Activated T-helper 1 cell treated with anti-CD3 and anti-CD28 coated beads, Interleukin-12 subunit alpha, Interleukin-12 subunit beta, Interleukin-2, Interleukin-4 antibody, amounts not matched to agents 30 ng/mL and 10 ng/mL and 1 ng/mL, durations not matched to agents 14 hours and 24 hours and 36 hours (primary cell): Measurements from ENCODE around the gene LANCL3. TPM values are rescaled to one million over a fixed set of nuclear protein-coding genes. Genes with fewer than 3 reads are reported as not detected.

ENCODE experiments used
- DNase-seq: peaks from one replicate; pipeline ENCODE4 v3.0.0; 2021; ENCODE audit warnings: low spot score
- H3K27ac Mint-ChIP-seq: one replicate; pipeline ENCODE4 v1.8.0; 2021; ENCODE audit warnings: mild to moderate bottlenecking, mixed read lengths
- H3K27me3 Mint-ChIP-seq: one replicate; pipeline ENCODE4 v1.8.0; 2022; ENCODE audit warnings: mild to moderate bottlenecking, moderate library complexity, mixed read lengths; ENCODE audit not compliant: insufficient read depth
- H3K36me3 Mint-ChIP-seq: one replicate; pipeline ENCODE4 v1.8.0; 2021; ENCODE audit warnings: low read depth, mixed read lengths
- H3K4me1 Mint-ChIP-seq: one replicate; pipeline ENCODE4 v1.8.0; 2021; ENCODE audit warnings: low read depth, mixed read lengths
- H3K4me3 Mint-ChIP-seq: one replicate; pipeline ENCODE4 v1.8.0; 2021; ENCODE audit warnings: mild to moderate bottlenecking, moderate library complexity, mixed read lengths
- H3K9me3 Mint-ChIP-seq: one replicate; pipeline ENCODE4 v1.8.0; 2021; ENCODE audit warnings: mixed read lengths
- intact Hi-C: fragments of 100-400 bp; cut with micrococcal nuclease; formaldehyde crosslinking; loops from one replicate; pipeline ENCODE4 v1.15.1; 2024
- total RNA-seq: library from RNA; stranded (reverse); gene quantifications from 2 replicates; pipeline ENCODE4 v1.2.3, GENCODE V29; 2022

The LANCL3 gene
- total RNA-seq, 1 donor from 2014 or later: 0.49 TPM

- Mint-ChIP-seq H3K27ac (no peak overlapping the region), H3K9me3 (no peaks in the 10 kb centered on the region), H3K36me3 (no peaks in the 10 kb centered on the region), H3K4me3 (no peak overlapping the region), H3K27me3 (peaks cover 2% of the 10 kb centered on the region), H3K4me1 (no peaks in the 10 kb centered on the region)
- DNase-seq: no peak
- intact Hi-C loops: no loop called here
Observed at GRCh38 chrX:37676811-37677210, 105.3 kb downstream of the LANCL3 start.

- peaks cover 2% of the 10 kb centered on the region for H3K27me3 Mint-ChIP-seq
- H3K27ac Mint-ChIP-seq: no peak overlapping the region
- no peaks in the 10 kb centered on the region for H3K4me1 Mint-ChIP-seq
- H3K9me3 Mint-ChIP-seq: no peaks in the 10 kb centered on the region
- H3K36me3 Mint-ChIP-seq: no peaks in the 10 kb centered on the region
- no peak for DNase-seq
- intact Hi-C loops: no loop called here
- no peak overlapping the region for H3K4me3 Mint-ChIP-seq
Observed at GRCh38 chrX:37677243-37677642, 105.8 kb downstream of the LANCL3 start.

- H3K4me3 Mint-ChIP-seq: no peak overlapping the region
- DNase-seq: no peak
Observed at GRCh38 chrX:37677765-37678164, 106.3 kb downstream of the LANCL3 start.

GRCh38 chrX:37678574-37678973, 107.1 kb downstream of the LANCL3 start:
- H3K9me3 Mint-ChIP-seq: no peaks in the 10 kb centered on the region
- H3K27ac Mint-ChIP-seq: no peak overlapping the region
- no peak for DNase-seq
- H3K4me1 Mint-ChIP-seq: no peaks in the 10 kb centered on the region
- peaks cover 2% of the 10 kb centered on the region for H3K27me3 Mint-ChIP-seq
- no peaks in the 10 kb centered on the region for H3K36me3 Mint-ChIP-seq
- intact Hi-C loops: no loop called here
- H3K4me3 Mint-ChIP-seq: no peak overlapping the region

More at GRCh38 chrX:37677765-37678164, 106.3 kb downstream of the LANCL3 start:
- Mint-ChIP-seq H3K27ac (no peak overlapping the region), H3K9me3 (no peaks in the 10 kb centered on the region), H3K4me1 (no peaks in the 10 kb centered on the region), H3K36me3 (no peaks in the 10 kb centered on the region), H3K27me3 (peaks cover 2% of the 10 kb centered on the region)
- intact Hi-C loops: no loop called here

- no peaks in the 10 kb centered on the region for H3K9me3 Mint-ChIP-seq
- intact Hi-C loops: no loop called here
Observed at GRCh38 chrX:37679230-37679629, 107.8 kb downstream of the LANCL3 start.

GRCh38 chrX:37679888-37680287, 108.4 kb downstream of the LANCL3 start:
- DNase-seq: no peak
- no peaks in the 10 kb centered on the region for H3K4me1 Mint-ChIP-seq
- no peaks in the 10 kb centered on the region for H3K36me3 Mint-ChIP-seq
- peaks cover 5% of the 10 kb centered on the region for H3K27me3 Mint-ChIP-seq
- no peak overlapping the region for H3K27ac Mint-ChIP-seq
- intact Hi-C loops: no loop called here
- H3K4me3 Mint-ChIP-seq: no peak overlapping the region
- no peaks in the 10 kb centered on the region for H3K9me3 Mint-ChIP-seq

More at GRCh38 chrX:37679230-37679629, 107.8 kb downstream of the LANCL3 start:
- no peak overlapping the region for H3K4me3 Mint-ChIP-seq
- H3K27me3 Mint-ChIP-seq: peaks cover 3% of the 10 kb centered on the region
- H3K4me1 Mint-ChIP-seq: no peaks in the 10 kb centered on the region
- no peak overlapping the region for H3K27ac Mint-ChIP-seq
- no peaks in the 10 kb centered on the region for H3K36me3 Mint-ChIP-seq
- DNase-seq: no peak

- peak overlapping the region; percentile 53 for H3K4me3 Mint-ChIP-seq
- peaks cover 2% of the 10 kb centered on the region for H3K27me3 Mint-ChIP-seq
- H3K9me3 Mint-ChIP-seq: no peaks in the 10 kb centered on the region
- DNase-seq: no peak
- intact Hi-C loops: no loop called here
- H3K27ac Mint-ChIP-seq: no peak overlapping the region
- H3K36me3 Mint-ChIP-seq: no peaks in the 10 kb centered on the region
- no peaks in the 10 kb centered on the region for H3K4me1 Mint-ChIP-seq
Observed at GRCh38 chrX:37684426-37684825, 113.0 kb downstream of the LANCL3 start.

- Mint-ChIP-seq H3K36me3 (no peaks in the 10 kb centered on the region), H3K4me3 (peak overlapping the region; percentile 53), H3K4me1 (no peaks in the 10 kb centered on the region), H3K27me3 (peaks cover 2% of the 10 kb centered on the region), H3K9me3 (no peaks in the 10 kb centered on the region), H3K27ac (no peak overlapping the region)
- no peak for DNase-seq
- intact Hi-C loops: loop anchor here (5.0 kb wide), 1 partner anchor 62 kb away; no protein-coding TSS in a partner anchor
Observed at GRCh38 chrX:37684973-37685372, 113.5 kb downstream of the LANCL3 start.

- intact Hi-C loops: loop anchor here (5.0 kb wide), 1 partner anchor 62 kb away; no protein-coding TSS in a partner anchor
- DNase-seq: peak; percentile 21
- Mint-ChIP-seq H3K27ac (no peak within 1 kb of the TSS), H3K4me3 (peak within 1 kb of the TSS; percentile 75), H3K4me1 (no peaks in the 10 kb centered on the region), H3K9me3 (no peaks in the 10 kb centered on the region), H3K27me3 (peaks cover 2% of the 10 kb centered on the region), H3K36me3 (no peaks in the 10 kb centered on the region)
Observed at GRCh38 chrX:37685381-37686359, 114.2 kb downstream of the LANCL3 start, which contains the start of gene XK. XK (plus strand) TSS chrX:37685791; CDS start chrX:37685962, 171 bp downstream.

- Mint-ChIP-seq H3K27me3 (peaks cover 2% of the 10 kb centered on the region), H3K4me3 (peak overlapping the region; percentile 75), H3K4me1 (no peaks in the 10 kb centered on the region), H3K9me3 (no peaks in the 10 kb centered on the region), H3K36me3 (no peaks in the 10 kb centered on the region), H3K27ac (no peak overlapping the region)
- no peak for DNase-seq
- intact Hi-C loops: loop anchor here (5.0 kb wide), 1 partner anchor 61 kb away; no protein-coding TSS in a partner anchor
Observed at GRCh38 chrX:37686369-37686995, 115.0 kb downstream of the LANCL3 start.

GRCh38 chrX:37686996-37687395, 115.5 kb downstream of the LANCL3 start:
- Mint-ChIP-seq H3K4me1 (no peaks in the 10 kb centered on the region), H3K27me3 (peaks cover 2% of the 10 kb centered on the region), H3K36me3 (no peaks in the 10 kb centered on the region), H3K27ac (no peak overlapping the region), H3K4me3 (no peak overlapping the region), H3K9me3 (no peaks in the 10 kb centered on the region)
- no peak for DNase-seq
- intact Hi-C loops: loop anchor here (5.0 kb wide), 1 partner anchor 60 kb away; no protein-coding TSS in a partner anchor

- no peak for DNase-seq
- Mint-ChIP-seq H3K36me3 (no peaks in the 10 kb centered on the region), H3K27ac (no peak overlapping the region), H3K9me3 (no peaks in the 10 kb centered on the region), H3K4me1 (no peaks in the 10 kb centered on the region), H3K4me3 (no peak overlapping the region), H3K27me3 (no peaks in the 10 kb centered on the region)
- intact Hi-C loops: no loop called here
Observed at GRCh38 chrX:37690119-37690518, 118.7 kb downstream of the LANCL3 start.

GRCh38 chrX:37692918-37693317, 121.5 kb downstream of the LANCL3 start:
- no peaks in the 10 kb centered on the region for H3K9me3 Mint-ChIP-seq
- H3K4me1 Mint-ChIP-seq: no peaks in the 10 kb centered on the region
- H3K27me3 Mint-ChIP-seq: no peaks in the 10 kb centered on the region
- no peaks in the 10 kb centered on the region for H3K36me3 Mint-ChIP-seq
- no peak for DNase-seq
- intact Hi-C loops: no loop called here
- no peak overlapping the region for H3K4me3 Mint-ChIP-seq
- H3K27ac Mint-ChIP-seq: no peak overlapping the region
